HCT116 (cell line): ENCODE results near the gene POLR3A. TPM values are rescaled to one million over a fixed set of nuclear protein-coding genes. Genes with fewer than 3 reads are reported as not detected.
A peak's percentile ranks its signal among the peaks of the same experiment; 100 is the strongest.

Experiments
- ATAC-seq: fragments of 200-7000 bp; cut with Tn5 transposase; 2 replicates; pipeline ENCODE4 v1.9.1; 2020; ENCODE audit warnings: mild to moderate bottlenecking, moderate library complexity
- BruUV-seq: library from RNA; stranded (reverse); fragments of 400-500 nt; replicated peaks from 2 replicates; lab custom pipeline; 2021; lab: Mats Ljungman, UMichigan
- CTCF ChIA-PET: fragments of 300-600 bp; sonication (Branson Sonifier 250); formaldehyde crosslinking; loops from one replicate; lab custom pipeline; 2021; ENCODE audit warnings: antibody characterized with exemption; lab: Charles Lee
- POLR2A ChIA-PET: fragments of 300-600, 350-600 bp; sonication (Branson Sonifier 250); formaldehyde crosslinking; loops from one replicate; lab custom pipeline; 2021; ENCODE audit warnings: antibody characterized with exemption; lab: Charles Lee
- RAD21 ChIA-PET, 2 experiments: fragments of 300-600 bp; sonication (Branson Sonifier 250); formaldehyde crosslinking; loops; one replicate each; lab custom pipeline; 2023; ENCODE audit warnings: low total read pairs in 2 of 2; ENCODE audit not compliant: uncharacterized antibody in 2 of 2, unreplicated experiment in 2 of 2, low non-redundant PET in 1 of 2; lab: Charles Lee
- DNase-seq: peaks from one replicate; pipeline ENCODE4 v3.0.0-alpha.2; 2010; ENCODE audit warnings: low read depth, low spot score
- H2AFZ ChIP-seq: fragments of 200-600 bp; shearing (Covaris generic), sonication (generic); 2 replicates; pipeline ENCODE4 v1.6.1; 2017; ENCODE audit warnings: low read depth, mixed run types, mixed read lengths, antibody characterized with exemption, low read length; ENCODE audit not compliant: poor library complexity, severe bottlenecking
- H3K27ac ChIP-seq: 2 replicates; pipeline ENCODE4 v1.5.1; 2012; ENCODE audit warnings: low read depth, low read length
- H3K27me3 ChIP-seq: fragments of 200-600 bp; sonication (generic); 2 replicates; pipeline ENCODE4 v1.6.1; 2016; ENCODE audit warnings: mixed run types, low read length, mixed read lengths; ENCODE audit not compliant: insufficient read depth
- H3K36me3 ChIP-seq, 2 experiments: fragments of 200-500 bp in 1 of 2; fragments of 200-600 bp in 1 of 2; sonication (Bioruptor generic) in 1 of 2; sonication (generic) in 1 of 2; 2 replicates each; pipeline versions ENCODE4 v1.5.1 to v1.6.1; 2014 to 2016; ENCODE audit warnings: low read length in 2 of 2, inconsistent platforms in 1 of 2, mixed read lengths in 1 of 2, mixed run types in 1 of 2; ENCODE audit not compliant: insufficient read depth in 2 of 2, control insufficient read depth in 1 of 2
- H3K4me1 ChIP-seq, 2 experiments: fragments of 200-600 bp in 1 of 2; sonication (generic) in 1 of 2; 2 replicates each; pipeline versions ENCODE4 v1.5.1 to v1.6.1; 2012 to 2017; ENCODE audit warnings: low read length in 2 of 2, inconsistent platforms in 1 of 2, mild to moderate bottlenecking in 1 of 2, mixed read lengths in 1 of 2, mixed run types in 1 of 2, moderate library complexity in 1 of 2; ENCODE audit not compliant: insufficient read depth in 2 of 2, control insufficient read depth in 1 of 2
- H3K4me2 ChIP-seq: fragments of 200-600 bp; sonication (generic); 2 replicates; pipeline ENCODE4 v1.6.1; 2017; ENCODE audit warnings: mixed run types, low read length, mixed read lengths
- H3K4me3 ChIP-seq, 2 experiments: fragments of 200-600 bp in 1 of 2; sonication (generic) in 1 of 2; replicated peaks in 1 of 2; 2 replicates each; pipeline ENCODE4 v1.5.1; 2011 to 2016; ENCODE audit warnings: low read length in 2 of 2, control low read depth in 1 of 2, low read depth in 1 of 2, mild to moderate bottlenecking in 1 of 2, mixed read lengths in 1 of 2, mixed run types in 1 of 2
- H3K79me2 ChIP-seq: fragments of 200-600 bp; sonication (generic); 2 replicates; pipeline ENCODE4 v1.6.1; 2017; ENCODE audit warnings: mild to moderate bottlenecking, mixed run types, low read length, moderate library complexity, mixed read lengths; ENCODE audit not compliant: insufficient read depth
- H3K9ac ChIP-seq: fragments of 200-600 bp; sonication (generic); 2 replicates; pipeline ENCODE4 v1.6.1; 2016; ENCODE audit warnings: low read length, mixed read lengths
- H3K9me2 ChIP-seq: fragments of 200-600 bp; sonication (generic), shearing (Covaris generic); 2 replicates; pipeline ENCODE4 v1.6.1; 2017; ENCODE audit warnings: mixed run types, mild to moderate bottlenecking, moderate library complexity; ENCODE audit not compliant: insufficient read depth
- H3K9me3 ChIP-seq, 2 experiments: fragments of 200-500 bp in 1 of 2; fragments of 200-600 bp in 1 of 2; sonication (Bioruptor generic) in 1 of 2; sonication (generic) in 1 of 2; 2 replicates each; pipeline ENCODE4 v1.6.1; 2014 to 2017; ENCODE audit warnings: low read length in 2 of 2, mixed read lengths in 2 of 2, inconsistent platforms in 1 of 2, low read depth in 1 of 2, mild to moderate bottlenecking in 1 of 2, mixed run types in 1 of 2, moderate library complexity in 1 of 2; ENCODE audit not compliant: control insufficient read depth in 1 of 2, insufficient read depth in 1 of 2
- H4K20me1 ChIP-seq: fragments of 200-600 bp; sonication (generic), shearing (Covaris generic); 2 replicates; pipeline ENCODE4 v1.6.1; 2017; ENCODE audit warnings: mixed run types, mild to moderate bottlenecking, moderate library complexity; ENCODE audit not compliant: insufficient read depth
- RAD21 ChIP-seq: IDR thresholded peaks from 2 replicates; pipeline ENCODE4 v1.6.1; 2012; ENCODE audit warnings: low read depth, mild to moderate bottlenecking
- TCF7L2 ChIP-seq: IDR thresholded peaks from 2 replicates; pipeline ENCODE4 v1.7.0; 2011; ENCODE audit warnings: borderline replicate concordance, inconsistent platforms; ENCODE audit not compliant: insufficient read depth, insufficient read length; ENCODE audit errors: extremely low read depth
- intact Hi-C: fragments of 100-400 bp; cut with micrococcal nuclease; formaldehyde crosslinking; loops from 2 replicates; pipeline ENCODE4 v1.10.0; 2022
- total RNA-seq: library from RNA; stranded (reverse); gene quantifications from one replicate; pipeline ENCODE4 v1.2.1, GENCODE V29; 2021; ENCODE audit not compliant: unreplicated experiment
- TF ChIP-seq, protein P1 (sequence below): IDR thresholded peaks from 2 replicates; pipeline ENCODE4 v1.6.1; 2011; ENCODE audit warnings: mild to moderate bottlenecking, low read length, moderate library complexity; ENCODE audit not compliant: insufficient replicate concordance; ENCODE audit errors: extremely low read depth
- TF ChIP-seq, protein P2 (sequence below), 3 experiments: fragments of 200-600 bp in 1 of 3; sonication (generic) in 1 of 3; IDR thresholded peaks in 2 of 3; conservative IDR thresholded peaks in 1 of 3; 2 replicates each; pipeline ENCODE4 v1.5.1; 2012 to 2017; ENCODE audit warnings: low read depth in 2 of 3, low read length in 2 of 3, antibody characterized with exemption in 1 of 3, borderline replicate concordance in 1 of 3, control low read depth in 1 of 3, mild to moderate bottlenecking in 1 of 3, mixed read lengths in 1 of 3, mixed run types in 1 of 3, moderate library complexity in 1 of 3; ENCODE audit not compliant: insufficient read depth in 1 of 3

Gene POLR3A
- total RNA-seq, 1 experiment from 2014 or later = 26.6 TPM

DNA sequence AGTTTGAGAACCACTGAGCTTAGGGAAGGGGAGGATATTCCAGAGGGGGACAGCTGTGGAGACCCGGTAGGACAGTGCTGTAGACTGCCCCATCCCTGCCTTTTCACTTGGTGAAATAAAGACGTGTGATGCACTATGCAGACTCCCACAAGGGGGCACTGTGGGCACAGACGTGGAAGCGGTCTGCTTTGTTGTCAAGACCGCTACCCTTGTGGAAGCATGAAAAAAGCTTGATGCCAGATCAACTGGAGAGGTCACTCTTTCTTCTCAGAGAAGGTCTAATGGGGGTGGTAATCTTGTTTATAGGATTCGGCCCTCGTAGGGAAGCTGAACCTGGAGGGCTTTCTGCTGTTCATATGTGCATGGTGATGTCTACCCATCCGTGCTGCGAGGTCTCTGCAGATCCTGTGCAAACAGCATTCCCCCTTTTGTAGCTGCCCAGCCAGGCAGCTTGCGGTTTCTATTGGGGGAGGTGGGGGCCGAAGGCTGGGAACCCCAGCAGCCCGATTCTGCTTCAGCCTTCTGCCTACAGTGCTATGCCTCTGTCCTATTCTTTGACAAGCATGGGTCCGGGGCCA, 18.1 kb upstream of the POLR3A start:
- no peak overlapping the region for H3K4me2 ChIP-seq
- no peak overlapping the region for H3K9ac ChIP-seq
- CTCF ChIA-PET = interaction anchor here (0.7 to 2.1 kb wide), 11 partner anchors 10 to 1148 kb away, joined by 3 to 14 read pairs (median 4); no protein-coding TSS in a partner anchor
- H3K79me2 ChIP-seq = no peaks in the 10 kb centered on the region
- H3K36me3 ChIP-seq = no peaks in the 10 kb centered on the region
- H3K27ac ChIP-seq = no peak overlapping the region
- no TSS peak for BruUV-seq
- peak; percentile 64 for DNase-seq
- H3K27me3 ChIP-seq = no peaks in the 10 kb centered on the region
- POLR2A ChIA-PET = no interaction called here
- peaks cover 0 to 21% of the 10 kb centered on the region in 2 experiments; a peak in 2 of 4 replicates for H3K4me1 ChIP-seq
- H3K4me3 ChIP-seq = no peak overlapping the region
- H2AFZ ChIP-seq = no peak overlapping the region
- no peaks in the 10 kb centered on the region for H3K9me3 ChIP-seq
- TF ChIP-seq TCF7L2 (peak; percentile 90), RAD21 (peak; percentile 89)
- TF ChIP-seq, protein P1, sequence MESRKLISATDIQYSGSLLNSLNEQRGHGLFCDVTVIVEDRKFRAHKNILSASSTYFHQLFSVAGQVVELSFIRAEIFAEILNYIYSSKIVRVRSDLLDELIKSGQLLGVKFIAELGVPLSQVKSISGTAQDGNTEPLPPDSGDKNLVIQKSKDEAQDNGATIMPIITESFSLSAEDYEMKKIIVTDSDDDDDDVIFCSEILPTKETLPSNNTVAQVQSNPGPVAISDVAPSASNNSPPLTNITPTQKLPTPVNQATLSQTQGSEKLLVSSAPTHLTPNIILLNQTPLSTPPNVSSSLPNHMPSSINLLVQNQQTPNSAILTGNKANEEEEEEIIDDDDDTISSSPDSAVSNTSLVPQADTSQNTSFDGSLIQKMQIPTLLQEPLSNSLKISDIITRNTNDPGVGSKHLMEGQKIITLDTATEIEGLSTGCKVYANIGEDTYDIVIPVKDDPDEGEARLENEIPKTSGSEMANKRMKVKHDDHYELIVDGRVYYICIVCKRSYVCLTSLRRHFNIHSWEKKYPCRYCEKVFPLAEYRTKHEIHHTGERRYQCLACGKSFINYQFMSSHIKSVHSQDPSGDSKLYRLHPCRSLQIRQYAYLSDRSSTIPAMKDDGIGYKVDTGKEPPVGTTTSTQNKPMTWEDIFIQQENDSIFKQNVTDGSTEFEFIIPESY = no peak
- TF ChIP-seq, protein P2, sequence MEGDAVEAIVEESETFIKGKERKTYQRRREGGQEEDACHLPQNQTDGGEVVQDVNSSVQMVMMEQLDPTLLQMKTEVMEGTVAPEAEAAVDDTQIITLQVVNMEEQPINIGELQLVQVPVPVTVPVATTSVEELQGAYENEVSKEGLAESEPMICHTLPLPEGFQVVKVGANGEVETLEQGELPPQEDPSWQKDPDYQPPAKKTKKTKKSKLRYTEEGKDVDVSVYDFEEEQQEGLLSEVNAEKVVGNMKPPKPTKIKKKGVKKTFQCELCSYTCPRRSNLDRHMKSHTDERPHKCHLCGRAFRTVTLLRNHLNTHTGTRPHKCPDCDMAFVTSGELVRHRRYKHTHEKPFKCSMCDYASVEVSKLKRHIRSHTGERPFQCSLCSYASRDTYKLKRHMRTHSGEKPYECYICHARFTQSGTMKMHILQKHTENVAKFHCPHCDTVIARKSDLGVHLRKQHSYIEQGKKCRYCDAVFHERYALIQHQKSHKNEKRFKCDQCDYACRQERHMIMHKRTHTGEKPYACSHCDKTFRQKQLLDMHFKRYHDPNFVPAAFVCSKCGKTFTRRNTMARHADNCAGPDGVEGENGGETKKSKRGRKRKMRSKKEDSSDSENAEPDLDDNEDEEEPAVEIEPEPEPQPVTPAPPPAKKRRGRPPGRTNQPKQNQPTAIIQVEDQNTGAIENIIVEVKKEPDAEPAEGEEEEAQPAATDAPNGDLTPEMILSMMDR (IDR thresholded peaks at IDR 0.05 in 2 of 3, conservative IDR thresholded peaks at IDR 0.05 in 1 of 3; ENCODE audit: borderline replicate concordance in 1 of 3, insufficient read depth in 1 of 3, low read depth in 2 of 3, low read length in 2 of 3) = peak; percentile 73 to 94 (median 87); a peak in 5 of 6 replicates
- TF ChIP-seq, all 23 proteins: peak for 3
- RAD21 ChIA-PET = no interaction called here
- no peaks in the 10 kb centered on the region for H3K9me2 ChIP-seq
- H4K20me1 ChIP-seq = peaks cover 9% of the 10 kb centered on the region; the same call in 1 of the 2 replicates
- intact Hi-C loops = loop anchor here (1.0 to 5.0 kb wide), 5 partner anchors 118 to 1147 kb away; no protein-coding TSS in a partner anchor
- ATAC-seq = peak; percentile 73
